GM12872 (cell line): ENCODE data around the gene PRDX3.

Experiments used
- CTCF ChIP-seq: IDR thresholded peaks from 3 replicates; pipeline ENCODE4 v1.5.1; 2011; ENCODE audit warnings: low read depth, mild to moderate bottlenecking, low read length, moderate library complexity; ENCODE audit not compliant: insufficient read depth

The PRDX3 gene

GRCh38 chr10:119167041-119167440 lies 11.6 kb downstream of the PRDX3 start:
- TF ChIP-seq CTCF, result no peak

DNA sequence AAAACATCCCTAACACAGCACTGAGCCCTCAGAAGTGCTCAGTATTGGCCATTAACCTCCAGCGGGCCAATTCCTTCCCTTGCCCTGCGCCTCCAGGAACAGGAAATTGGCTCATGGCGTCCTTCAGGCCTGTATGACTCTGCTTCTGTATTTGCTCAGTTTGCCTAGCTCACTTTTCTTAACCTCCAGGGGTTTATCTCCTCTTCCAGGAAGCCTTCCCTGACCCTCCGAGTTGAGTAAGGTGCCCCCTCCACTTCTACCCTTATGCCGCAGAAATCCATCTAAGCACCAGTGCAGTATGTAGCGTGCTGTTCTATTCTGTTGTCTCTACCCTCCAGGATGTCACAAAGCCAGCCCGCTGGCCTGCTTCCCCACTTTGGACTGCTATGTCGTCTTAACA lies 12.0 kb downstream of the PRDX3 start:
- TF ChIP-seq CTCF, result no peak

DNA sequence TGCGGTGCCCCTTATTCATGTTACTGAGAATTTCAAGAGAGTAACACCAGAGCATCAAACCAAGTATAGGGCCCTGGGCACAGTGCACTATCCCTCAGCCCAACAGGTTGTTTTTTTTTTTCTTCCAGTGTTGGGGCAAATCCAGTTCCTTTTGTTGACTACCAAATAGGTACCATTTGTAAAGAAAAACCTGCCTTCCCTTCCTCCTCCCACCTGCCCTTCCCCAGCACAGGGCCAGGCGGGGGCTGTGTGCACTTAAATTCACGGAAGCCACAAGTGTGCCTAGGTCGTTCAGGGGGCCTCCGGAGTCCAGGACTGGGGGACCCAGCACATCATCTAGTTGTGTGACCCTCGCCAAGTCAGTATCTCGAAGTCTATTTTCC lies 12.5 kb downstream of the PRDX3 start:
- no peak for TF ChIP-seq CTCF

DNA sequence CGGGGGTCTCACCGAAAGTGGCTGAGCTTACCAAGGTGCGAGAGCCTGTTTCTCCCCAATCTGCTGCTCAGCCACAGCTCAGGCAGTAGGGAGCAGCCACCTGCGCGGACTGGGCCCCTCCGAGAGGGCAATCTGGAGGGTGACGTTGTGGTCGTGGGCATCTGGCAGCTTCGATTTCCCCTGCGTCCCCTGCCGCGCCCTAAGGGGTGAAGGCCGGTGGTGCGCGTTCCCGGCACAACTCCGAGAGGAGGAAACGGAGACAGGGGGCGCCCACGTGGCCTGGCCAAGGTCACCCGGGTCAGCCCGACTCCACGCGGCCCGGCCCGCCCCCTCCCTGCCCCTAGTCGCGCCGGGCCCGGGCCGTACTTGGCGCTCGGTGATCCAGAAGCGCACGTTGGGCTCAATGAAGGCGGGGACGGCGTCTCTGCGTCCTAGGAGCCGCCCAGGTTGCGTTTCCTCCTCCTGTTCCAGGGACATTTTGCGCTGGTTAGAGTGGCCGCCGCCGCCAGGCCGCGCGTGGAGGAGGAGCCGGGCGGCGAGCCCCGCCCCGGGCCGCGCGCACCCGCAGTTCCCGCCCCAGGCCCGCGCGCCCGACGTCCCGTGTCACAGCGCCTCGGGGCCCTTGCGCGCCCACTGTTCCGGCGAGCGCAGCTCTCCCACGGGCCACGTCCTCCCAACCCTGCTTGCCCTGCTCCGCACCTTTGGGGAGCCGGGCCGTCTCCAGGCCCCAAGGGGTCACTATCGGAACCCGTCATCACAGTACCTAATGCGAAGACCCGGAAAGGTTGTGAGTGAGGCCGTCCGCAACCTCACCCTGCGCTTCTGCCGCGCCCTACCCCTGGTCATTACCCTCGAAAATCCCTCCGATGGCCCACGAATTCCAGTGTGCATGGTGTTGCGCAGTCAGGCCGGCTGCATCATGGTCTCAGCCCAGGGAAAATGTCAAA lies 13.2 kb downstream of the PRDX3 start, which contains the start of gene SFXN4:
SFXN4 (minus strand) TSS at position 544 of the 947 bp plus-strand sequence; CDS start at position 477, 67 bp downstream.
- TF ChIP-seq CTCF, result 0 out of 3 replicates have a peak, but pooled peaks have one; percentile 12

DNA sequence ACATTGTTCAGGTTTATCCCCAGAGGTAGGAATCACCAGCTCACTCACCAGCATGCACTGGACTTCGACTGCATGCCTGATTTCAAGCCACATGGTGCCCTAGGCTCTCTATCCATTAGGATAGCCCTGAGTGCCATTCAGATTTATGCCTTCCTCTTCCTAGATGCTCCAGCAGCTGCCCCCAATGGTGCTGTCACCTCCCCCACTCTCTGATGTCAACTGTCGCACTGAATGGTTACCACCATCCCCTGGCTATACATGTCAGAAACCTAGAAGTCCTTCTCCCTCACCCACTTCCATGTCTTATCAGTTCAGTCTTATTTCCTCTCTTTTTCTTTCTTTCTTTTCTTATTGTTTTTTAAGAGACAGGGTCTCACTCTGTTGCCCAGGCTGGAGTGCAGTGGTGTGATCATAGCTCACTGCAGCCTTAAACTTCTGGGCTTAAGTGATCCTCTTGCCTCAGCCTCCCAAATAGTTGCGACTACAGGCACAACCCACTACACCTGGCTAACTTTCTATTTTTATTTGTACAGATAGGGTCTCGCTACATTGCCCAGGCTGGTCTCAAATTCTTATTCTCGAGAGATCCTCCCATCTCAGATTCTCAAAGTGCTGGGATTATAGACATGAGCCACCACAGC lies 16.0 kb downstream of the PRDX3 start:
- no peak for TF ChIP-seq CTCF

DNA sequence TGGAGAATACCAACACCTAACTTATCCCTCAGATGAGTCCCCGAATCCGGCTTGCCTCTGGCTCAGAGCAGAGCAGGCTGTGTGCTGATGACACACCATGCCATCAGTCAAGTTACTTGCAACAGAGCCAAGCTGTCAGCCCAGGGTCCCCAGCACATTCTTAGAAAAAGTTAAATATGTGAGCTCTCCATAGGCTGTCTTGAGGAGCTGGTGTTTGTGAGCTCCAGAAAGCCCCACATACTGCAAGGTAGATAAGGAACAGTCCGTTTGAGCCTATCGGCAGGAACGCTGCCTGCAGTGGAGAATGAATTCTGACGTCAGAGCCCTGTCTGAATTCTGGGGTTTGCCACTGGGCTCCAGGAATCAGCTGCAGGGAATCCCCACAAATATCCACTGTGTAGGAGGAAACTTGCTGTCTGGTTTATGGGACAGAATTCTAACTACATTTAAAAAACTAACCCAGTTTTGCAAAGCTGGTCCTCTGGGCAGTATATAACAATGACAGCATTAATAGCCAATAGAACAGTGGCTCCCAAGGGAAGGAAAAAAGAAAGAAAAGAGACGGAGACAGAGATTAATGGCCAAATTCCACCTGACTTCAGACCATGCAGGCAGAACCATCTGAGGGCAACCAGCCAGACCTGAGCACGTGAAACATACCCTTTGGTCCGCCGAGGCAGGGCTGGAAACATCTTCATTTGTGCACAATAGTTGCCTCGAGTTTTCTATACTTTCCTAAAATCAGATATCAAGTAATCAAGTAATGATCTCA lies 16.7 kb downstream of the PRDX3 start:
- no peak for TF ChIP-seq CTCF

DNA sequence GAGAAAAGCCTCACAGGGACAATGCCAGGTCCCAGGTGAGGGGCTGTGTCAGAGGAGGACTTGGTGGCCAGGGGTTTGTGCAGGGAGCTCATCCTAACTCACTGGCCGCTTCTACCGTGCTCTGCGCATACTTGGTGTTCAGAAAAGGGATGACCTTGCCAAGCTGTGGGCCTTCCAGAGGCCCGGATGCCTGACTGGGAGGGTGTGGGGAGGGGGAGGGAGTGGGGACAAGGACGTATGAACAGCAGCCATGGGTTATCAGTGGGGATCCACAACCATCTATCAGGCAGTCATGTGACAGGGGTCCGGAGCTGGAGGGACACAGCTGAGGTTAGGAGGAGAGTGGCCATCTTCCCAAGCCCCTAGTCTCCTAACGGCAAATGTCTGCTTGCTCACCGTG lies 19.3 kb downstream of the PRDX3 start:
- TF ChIP-seq CTCF, result no peak
